Gastroesophageal sphincter (tissue), 3 donors: Measurements from ENCODE around the gene NOD2.

ENCODE experiments used
- POLR2AphosphoS5 ChIP-seq: sonication (generic); formaldehyde crosslinking; IDR thresholded peaks from one replicate; pipeline ENCODE4 v1.6.1; 2017; ENCODE audit warnings: antibody characterized with exemption
- TF ChIP-seq, protein P1 (sequence below), 4 experiments: fragments of 200-600 bp in 2 of 4; fragments of 450-650 bp in 2 of 4; sonication (generic) in 1 of 4; IDR thresholded peaks; one replicate each; pipeline ENCODE4 v1.5.1; 2017 to 2019; ENCODE audit warnings: antibody characterized with exemption in 4 of 4, mild to moderate bottlenecking in 2 of 4, moderate library complexity in 2 of 4

DNA sequence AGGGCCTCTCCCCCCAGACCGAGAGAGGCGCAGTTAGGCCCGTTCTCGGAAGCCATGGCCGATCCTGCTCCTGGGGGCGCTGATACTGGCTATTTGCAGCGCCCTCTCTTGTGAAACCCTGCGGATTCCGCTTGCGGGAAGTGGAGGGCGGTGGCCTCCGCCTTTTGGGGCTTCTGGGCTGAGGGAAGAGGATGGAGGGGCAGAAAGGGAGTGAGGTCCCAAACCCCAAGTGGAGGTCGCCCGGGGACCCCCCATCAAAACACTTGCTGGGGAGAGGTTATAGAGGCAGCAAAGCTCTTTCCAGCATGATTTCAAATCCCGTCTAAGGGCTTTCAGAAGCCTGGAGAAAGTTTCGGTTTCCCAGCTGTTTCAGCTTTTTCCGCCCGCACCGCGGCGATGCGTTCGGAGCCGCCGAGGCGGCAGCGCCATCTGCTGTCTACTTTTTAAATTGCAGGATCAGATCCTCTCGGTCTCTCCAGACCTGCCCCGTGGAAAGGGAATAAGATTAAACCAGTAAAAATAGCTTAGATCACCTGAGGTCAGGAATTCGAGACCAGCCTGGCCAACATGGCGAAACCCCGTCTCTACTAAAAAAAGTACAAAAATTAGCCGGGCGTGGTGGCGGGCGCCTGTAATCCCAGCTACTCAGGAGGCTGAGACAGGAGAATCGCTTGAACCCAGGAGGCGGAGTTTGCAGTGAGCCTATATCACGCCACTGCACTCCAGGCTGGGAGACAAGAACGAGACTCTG is 28.1 kb upstream of the NOD2 start:
- TF ChIP-seq, protein P1, sequence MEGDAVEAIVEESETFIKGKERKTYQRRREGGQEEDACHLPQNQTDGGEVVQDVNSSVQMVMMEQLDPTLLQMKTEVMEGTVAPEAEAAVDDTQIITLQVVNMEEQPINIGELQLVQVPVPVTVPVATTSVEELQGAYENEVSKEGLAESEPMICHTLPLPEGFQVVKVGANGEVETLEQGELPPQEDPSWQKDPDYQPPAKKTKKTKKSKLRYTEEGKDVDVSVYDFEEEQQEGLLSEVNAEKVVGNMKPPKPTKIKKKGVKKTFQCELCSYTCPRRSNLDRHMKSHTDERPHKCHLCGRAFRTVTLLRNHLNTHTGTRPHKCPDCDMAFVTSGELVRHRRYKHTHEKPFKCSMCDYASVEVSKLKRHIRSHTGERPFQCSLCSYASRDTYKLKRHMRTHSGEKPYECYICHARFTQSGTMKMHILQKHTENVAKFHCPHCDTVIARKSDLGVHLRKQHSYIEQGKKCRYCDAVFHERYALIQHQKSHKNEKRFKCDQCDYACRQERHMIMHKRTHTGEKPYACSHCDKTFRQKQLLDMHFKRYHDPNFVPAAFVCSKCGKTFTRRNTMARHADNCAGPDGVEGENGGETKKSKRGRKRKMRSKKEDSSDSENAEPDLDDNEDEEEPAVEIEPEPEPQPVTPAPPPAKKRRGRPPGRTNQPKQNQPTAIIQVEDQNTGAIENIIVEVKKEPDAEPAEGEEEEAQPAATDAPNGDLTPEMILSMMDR (IDR thresholded peaks at IDR 0.05), result peak in 3 of 4 experiments; percentile 93
- TF ChIP-seq POLR2AphosphoS5, result peak; percentile 25
